ENCODE results near the gene BASP1. TPM values are rescaled to one million over a fixed set of nuclear protein-coding genes. Genes with fewer than 3 reads are reported as not detected.
"Not testable (repeated sequence)": the region's sequence is repeated elsewhere in the genome, so short reads cannot be mapped to it uniquely, and the experiment has no call there.

BASP1 gene
- total RNA-seq, 1 donor from 2014 or later: 158 TPM

GRCh38 chr5:17243287-17244063, 26.0 kb downstream of the BASP1 start:
- H3K27me3 ChIP-seq: no peaks in the 10 kb centered on the region
- H3K4me3 ChIP-seq: no peak overlapping the region
- no peaks in the 10 kb centered on the region for H3F3A ChIP-seq (ENCODE audit: low read depth)
- H3K27ac Mint-ChIP-seq: no peak overlapping the region
- TF ChIP-seq EZH2 (IDR thresholded peaks at IDR 0.05): no peak
- no peak for TF ChIP-seq EZH2phosphoT487 (IDR thresholded peaks at IDR 0.05)
- no peak for TF ChIP-seq CTCF (IDR thresholded peaks at IDR 0.05)
- H3K36me3 Mint-ChIP-seq: peaks cover 70% of the 10 kb centered on the region
- H3K9me3 Mint-ChIP-seq: peaks cover 57% of the 10 kb centered on the region
- peaks cover 13% of the 10 kb centered on the region for H3K4me1 ChIP-seq
- DNase-seq (ENCODE audit: low spot score): no peak
- H3K79me2 ChIP-seq (ENCODE audit: low read depth): peaks cover 100% of the 10 kb centered on the region
- no peak overlapping the region for H3K4me3 Mint-ChIP-seq
- no peaks in the 10 kb centered on the region for H3K36me3 ChIP-seq
- peaks cover 2% of the 10 kb centered on the region for H3K27me3 Mint-ChIP-seq (ENCODE audit: insufficient read depth, low read depth)
- H3K4me2 ChIP-seq: no peak overlapping the region
- H3K9me3 ChIP-seq (ENCODE audit: low read depth): no peaks in the 10 kb centered on the region
- no peak overlapping the region for H3K9ac ChIP-seq
- no peak overlapping the region for H2AFZ ChIP-seq (replicated peaks)
- peaks cover 100% of the 10 kb centered on the region for H4K20me1 ChIP-seq (ENCODE audit: low read depth)
- no peak overlapping the region for H3K27ac ChIP-seq
- peaks cover 4% of the 10 kb centered on the region for H3K4me1 Mint-ChIP-seq

GRCh38 chr5:17249029-17249634, 31.7 kb downstream of the BASP1 start:
- H3K27ac Mint-ChIP-seq: no peak overlapping the region
- H4K20me1 ChIP-seq (ENCODE audit: low read depth): peaks cover 86% of the 10 kb centered on the region

GRCh38 chr5:17249841-17250240, 32.4 kb downstream of the BASP1 start:
- not testable (repeated sequence) for H2AFZ ChIP-seq (replicated peaks); DNase-seq (ENCODE audit: low spot score); H3K27ac Mint-ChIP-seq; H3K4me1 ChIP-seq; H3K27me3 Mint-ChIP-seq (ENCODE audit: insufficient read depth, low read depth); H3F3A ChIP-seq (ENCODE audit: low read depth); H3K27me3 ChIP-seq; H3K4me2 ChIP-seq; H3K4me3 ChIP-seq; H3K9ac ChIP-seq; H3K4me3 Mint-ChIP-seq; H3K36me3 ChIP-seq; H3K4me1 Mint-ChIP-seq; H3K27ac ChIP-seq; H3K9me3 ChIP-seq (ENCODE audit: low read depth)
- H3K9me3 Mint-ChIP-seq: peaks cover 77% of the 10 kb centered on the region
- Histone ChIP-seq H3K79me2 (ENCODE audit: low read depth) (peaks cover 100% of the 10 kb centered on the region), H4K20me1 (ENCODE audit: low read depth) (peaks cover 86% of the 10 kb centered on the region)
- H3K36me3 Mint-ChIP-seq: peaks cover 80% of the 10 kb centered on the region

More at GRCh38 chr5:17249029-17249634, 31.7 kb downstream of the BASP1 start:
- H3K36me3 Mint-ChIP-seq: peaks cover 76% of the 10 kb centered on the region
- no peaks in the 10 kb centered on the region for H3K4me1 Mint-ChIP-seq
- Histone ChIP-seq H3K27ac (no peak overlapping the region), H3K4me1 (no peaks in the 10 kb centered on the region), H3K9me3 (ENCODE audit: low read depth) (no peaks in the 10 kb centered on the region), H3K4me2 (no peak overlapping the region), H3K36me3 (no peaks in the 10 kb centered on the region), H3K9ac (no peak overlapping the region), H2AFZ (replicated peaks) (no peak overlapping the region), H3K4me3 (no peak overlapping the region), H3K79me2 (ENCODE audit: low read depth) (peaks cover 100% of the 10 kb centered on the region), H3K27me3 (no peaks in the 10 kb centered on the region), H3F3A (ENCODE audit: low read depth) (peaks cover 3% of the 10 kb centered on the region)
- no peak for TF ChIP-seq EZH2phosphoT487 (IDR thresholded peaks at IDR 0.05)
- TF ChIP-seq EZH2 (IDR thresholded peaks at IDR 0.05): no peak
- TF ChIP-seq CTCF (IDR thresholded peaks at IDR 0.05): no peak
- H3K4me3 Mint-ChIP-seq: no peak overlapping the region
- peaks cover 8% of the 10 kb centered on the region for H3K27me3 Mint-ChIP-seq (ENCODE audit: insufficient read depth, low read depth)
- DNase-seq (ENCODE audit: low spot score): no peak
- H3K9me3 Mint-ChIP-seq: peaks cover 74% of the 10 kb centered on the region

GRCh38 chr5:17252543-17252942, 35.1 kb downstream of the BASP1 start:
- no peak overlapping the region for H3K9ac ChIP-seq
- DNase-seq (ENCODE audit: low spot score): no peak
- H3K4me2 ChIP-seq: no peak overlapping the region
- no peaks in the 10 kb centered on the region for H3K9me3 ChIP-seq (ENCODE audit: low read depth)
- H2AFZ ChIP-seq (replicated peaks): no peak overlapping the region
- H3K4me1 ChIP-seq: peaks cover 12% of the 10 kb centered on the region
- peaks cover 7% of the 10 kb centered on the region for H3K36me3 ChIP-seq
- H4K20me1 ChIP-seq (ENCODE audit: low read depth): peaks cover 86% of the 10 kb centered on the region
- H3K79me2 ChIP-seq (ENCODE audit: low read depth): peaks cover 100% of the 10 kb centered on the region
- H3K36me3 Mint-ChIP-seq: peaks cover 86% of the 10 kb centered on the region
- no peak for TF ChIP-seq CTCF (IDR thresholded peaks at IDR 0.05)
- no peak for TF ChIP-seq EZH2 (IDR thresholded peaks at IDR 0.05)
- no peak for TF ChIP-seq EZH2phosphoT487 (IDR thresholded peaks at IDR 0.05)
- H3K27ac Mint-ChIP-seq: no peak overlapping the region
- no peaks in the 10 kb centered on the region for H3K27me3 ChIP-seq
- peaks cover 25% of the 10 kb centered on the region for H3F3A ChIP-seq (ENCODE audit: low read depth)
- H3K9me3 Mint-ChIP-seq: peaks cover 80% of the 10 kb centered on the region
- no peak overlapping the region for H3K4me3 Mint-ChIP-seq
- H3K4me1 Mint-ChIP-seq: no peaks in the 10 kb centered on the region
- no peak overlapping the region for H3K27ac ChIP-seq
- H3K4me3 ChIP-seq: no peak overlapping the region
- H3K27me3 Mint-ChIP-seq (ENCODE audit: insufficient read depth, low read depth): peaks cover 8% of the 10 kb centered on the region
